B cell (primary cell): ENCODE data around the gene KLF7. TPM values are rescaled to one million over a fixed set of nuclear protein-coding genes. Genes with fewer than 3 reads are reported as not detected.

Experiments used
- ATAC-seq: fragments of 200-7000 bp; cut with Tn5 transposase; one replicate; pipeline ENCODE4 v1.10.0; 2021; ENCODE audit warnings: low read depth, mild to moderate bottlenecking, moderate number of reproducible peaks, moderate library complexity
- CTCF ChIA-PET: fragments of 350-600 bp; sonication (Branson Sonifier 250); formaldehyde crosslinking; loops from one replicate; lab custom pipeline; 2021; ENCODE audit warnings: antibody characterized with exemption, inconsistent platforms; lab: Charles Lee
- POLR2A ChIA-PET: fragments of 350-600 bp; sonication (Branson Sonifier 250); formaldehyde crosslinking; loops from one replicate; lab custom pipeline; 2021; ENCODE audit warnings: antibody characterized with exemption; lab: Charles Lee
- DNase-seq: peaks from one replicate; pipeline ENCODE4 v3.0.0; 2013
- H2AFZ ChIP-seq: 2 replicates; pipeline ENCODE4 v1.6.1; 2012; ENCODE audit warnings: mild to moderate bottlenecking, low read depth, low read length; ENCODE audit not compliant: insufficient read depth, poor library complexity, severe bottlenecking
- H3K27ac ChIP-seq, 2 donors: 1 replicate in 1 of 2; 2 replicates in 1 of 2; pipeline ENCODE4 v1.5.1; 2012 to 2013; ENCODE audit warnings: low read length in 2 of 2, mild to moderate bottlenecking in 2 of 2, moderate library complexity in 1 of 2
- H3K27me3 ChIP-seq, 4 experiments: fragments of 200-600 bp in 1 of 4; sonication (generic) in 1 of 4; replicated peaks in 1 of 4; 1 replicate in 2 of 4; 2 replicates in 2 of 4; pipeline versions ENCODE4 v1.6.1 to v1.7.0; 2013 to 2016; ENCODE audit warnings: low read length in 3 of 4, mild to moderate bottlenecking in 2 of 4, mixed read lengths in 1 of 4, moderate library complexity in 1 of 4; ENCODE audit not compliant: insufficient read depth in 4 of 4, control insufficient read depth in 3 of 4; ENCODE audit errors: control extremely low read depth in 1 of 4
- H3K36me3 ChIP-seq, 2 experiments: replicated peaks in 1 of 2; 1 replicate in 1 of 2; 2 replicates in 1 of 2; pipeline versions ENCODE4 v1.6.1 to v1.7.1; 2013; ENCODE audit warnings: low read length in 1 of 2; ENCODE audit not compliant: insufficient read depth in 2 of 2, control insufficient read depth in 1 of 2; ENCODE audit errors: control extremely low read depth in 1 of 2, extremely low read depth in 1 of 2
- H3K4me1 ChIP-seq, 2 donors: fragments of 200-600 bp in 1 of 2; sonication (generic) in 1 of 2; 1 replicate in 1 of 2; 2 replicates in 1 of 2; pipeline versions ENCODE4 v1.5.1 to v1.6.1; 2013 to 2017; ENCODE audit warnings: low read length in 2 of 2; ENCODE audit not compliant: control insufficient read depth in 2 of 2, insufficient read depth in 2 of 2
- H3K4me2 ChIP-seq: replicated peaks from 2 replicates; pipeline ENCODE3; 2012; ENCODE audit warnings: mild to moderate bottlenecking, low read depth, low read length; ENCODE audit not compliant: poor library complexity, severe bottlenecking
- H3K4me3 ChIP-seq, 5 experiments: fragments of 200-600 bp in 1 of 5; sonication (generic) in 1 of 5; 1 replicate in 3 of 5; 2 replicates in 2 of 5; pipeline versions ENCODE4 v1.5.1 to v1.7.0; 2011 to 2016; ENCODE audit warnings: low read length in 4 of 5, mild to moderate bottlenecking in 4 of 5, low read depth in 2 of 5, control low read depth in 1 of 5, moderate library complexity in 1 of 5; ENCODE audit not compliant: insufficient read depth in 1 of 5; ENCODE audit errors: control extremely low read depth in 1 of 5, extremely low read depth in 1 of 5
- H3K79me2 ChIP-seq: fragments of 200-600 bp; sonication (generic); one replicate; pipeline ENCODE4 v1.6.0; 2016; ENCODE audit warnings: low read length; ENCODE audit not compliant: control insufficient read depth, insufficient read depth
- H3K9ac ChIP-seq: fragments of 200-600 bp; sonication (generic); 2 replicates; pipeline ENCODE4 v1.6.1; 2017; ENCODE audit warnings: mild to moderate bottlenecking, low read length, moderate library complexity
- H3K9me3 ChIP-seq, 3 donors: one replicate each; pipeline versions ENCODE4 v1.6.1 to v1.7.1; 2013; ENCODE audit warnings: low read length in 2 of 3; ENCODE audit not compliant: control insufficient read depth in 2 of 3, insufficient read depth in 1 of 3; ENCODE audit errors: control extremely low read depth in 1 of 3
- H4K20me1 ChIP-seq: 2 replicates; pipeline ENCODE4 v1.6.0; 2012; ENCODE audit warnings: mild to moderate bottlenecking, low read length; ENCODE audit not compliant: insufficient read depth, control insufficient read depth, poor library complexity, severe bottlenecking
- H3K27ac Mint-ChIP-seq: one replicate; pipeline ENCODE4 v1.8.0; 2021; ENCODE audit warnings: mixed read lengths
- H3K27me3 Mint-ChIP-seq: one replicate; pipeline ENCODE4 v1.8.0; 2021; ENCODE audit warnings: mixed read lengths
- H3K4me1 Mint-ChIP-seq: one replicate; pipeline ENCODE4 v1.8.0; 2021; ENCODE audit warnings: mixed read lengths
- H3K4me3 Mint-ChIP-seq: one replicate; pipeline ENCODE4 v1.8.0; 2021; ENCODE audit warnings: mixed read lengths
- H3K9me3 Mint-ChIP-seq: one replicate; pipeline ENCODE4 v1.8.0; 2022; ENCODE audit warnings: mixed read lengths; ENCODE audit not compliant: insufficient read depth
- EZH2 ChIP-seq: IDR thresholded peaks from 2 replicates; pipeline ENCODE4 v1.6.1; 2012; ENCODE audit warnings: borderline replicate concordance, low read depth, mild to moderate bottlenecking, moderate library complexity, low read length; ENCODE audit not compliant: insufficient read depth, poor library complexity, severe bottlenecking
- WGBS: methylation state at CpG from one replicate; pipeline ENCODE4 v1.1.5; 2013; ENCODE audit warnings: missing lambda C conversion rate; ENCODE audit not compliant: insufficient coverage; 5-methylcytosine and 5-hydroxymethylcytosine counted together
- intact Hi-C: fragments of 100-400 bp; cut with micrococcal nuclease; formaldehyde crosslinking; loops from one replicate; pipeline ENCODE4 v1.10.0; 2022
- polyA plus RNA-seq: library from polyadenylated mRNA; depleted of rRNA; stranded (reverse); fragments of >200 nt; gene quantifications from 2 replicates; pipeline ENCODE4 v1.2.3, GENCODE V29; 2012
- total RNA-seq, 2 donors: library from RNA; stranded (reverse); fragments of 120-200 nt in 1 of 2; gene quantifications; 1 replicate in 1 of 2; 2 replicates in 1 of 2; pipeline versions ENCODE4 v1.2.3 to v1.2.4, GENCODE V29; 2013 to 2022
- TF ChIP-seq, protein P1 (sequence below): fragments of 200-600 bp; IDR thresholded peaks from one replicate; pipeline ENCODE4 v1.8.0; 2022; ENCODE audit warnings: antibody characterized with exemption, mild to moderate bottlenecking

The KLF7 gene
- total and polyA plus RNA-seq, 2 donors (not counting 1 experiment from before 2014, with no cell fraction given) = 46.2 to 93.2 TPM

DNA sequence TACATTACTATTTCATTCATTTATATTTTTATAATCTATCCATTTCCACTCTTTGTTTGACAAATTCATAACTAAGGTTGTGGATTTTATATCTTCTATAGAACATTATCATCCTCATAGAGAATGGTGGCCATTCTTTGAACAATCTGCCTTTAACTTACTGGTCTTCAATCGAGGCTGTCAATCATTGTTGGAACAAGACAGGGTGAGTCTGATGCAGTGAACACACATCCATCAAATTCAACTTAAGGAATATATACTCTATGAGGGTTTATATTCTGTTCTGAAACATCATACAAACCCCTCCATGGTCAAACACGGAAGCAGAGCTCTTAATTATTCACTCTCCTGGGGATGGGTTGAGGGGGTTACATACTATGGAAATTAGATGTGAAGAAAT is 28.3 kb upstream of the KLF7 start:
- ChIA-PET POLR2A (no interaction called here), CTCF (no interaction called here)
- no peaks in the 10 kb centered on the region for H3K36me3 ChIP-seq
- H2AFZ ChIP-seq = no peak overlapping the region
- H3K4me2 ChIP-seq = no peak overlapping the region
- Mint-ChIP-seq H3K27ac (no peak overlapping the region), H3K4me3 (no peak overlapping the region), H3K27me3 (peaks cover 14% of the 10 kb centered on the region), H3K4me1 (no peaks in the 10 kb centered on the region), H3K9me3 (no peaks in the 10 kb centered on the region)
- H3K27me3 ChIP-seq = peaks cover 0 to 3% (median 2%) of the 10 kb centered on the region in 4 experiments
- no peaks in the 10 kb centered on the region for H3K9me3 ChIP-seq
- H3K4me1 ChIP-seq = no peaks in the 10 kb centered on the region
- H3K79me2 ChIP-seq = no peaks in the 10 kb centered on the region
- no CpG with 5 or more reads among the region's 2 CpGs for WGBS
- no peak overlapping the region for H3K4me3 ChIP-seq
- H3K9ac ChIP-seq = no peak overlapping the region
- H3K27ac ChIP-seq = no peak overlapping the region
- ATAC-seq (no peak), DNase-seq (no peak)
- no peaks in the 10 kb centered on the region for H4K20me1 ChIP-seq
- no peak for TF ChIP-seq EZH2
- TF ChIP-seq, protein P1, sequence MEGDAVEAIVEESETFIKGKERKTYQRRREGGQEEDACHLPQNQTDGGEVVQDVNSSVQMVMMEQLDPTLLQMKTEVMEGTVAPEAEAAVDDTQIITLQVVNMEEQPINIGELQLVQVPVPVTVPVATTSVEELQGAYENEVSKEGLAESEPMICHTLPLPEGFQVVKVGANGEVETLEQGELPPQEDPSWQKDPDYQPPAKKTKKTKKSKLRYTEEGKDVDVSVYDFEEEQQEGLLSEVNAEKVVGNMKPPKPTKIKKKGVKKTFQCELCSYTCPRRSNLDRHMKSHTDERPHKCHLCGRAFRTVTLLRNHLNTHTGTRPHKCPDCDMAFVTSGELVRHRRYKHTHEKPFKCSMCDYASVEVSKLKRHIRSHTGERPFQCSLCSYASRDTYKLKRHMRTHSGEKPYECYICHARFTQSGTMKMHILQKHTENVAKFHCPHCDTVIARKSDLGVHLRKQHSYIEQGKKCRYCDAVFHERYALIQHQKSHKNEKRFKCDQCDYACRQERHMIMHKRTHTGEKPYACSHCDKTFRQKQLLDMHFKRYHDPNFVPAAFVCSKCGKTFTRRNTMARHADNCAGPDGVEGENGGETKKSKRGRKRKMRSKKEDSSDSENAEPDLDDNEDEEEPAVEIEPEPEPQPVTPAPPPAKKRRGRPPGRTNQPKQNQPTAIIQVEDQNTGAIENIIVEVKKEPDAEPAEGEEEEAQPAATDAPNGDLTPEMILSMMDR = no peak
- intact Hi-C loops = no loop called here

DNA sequence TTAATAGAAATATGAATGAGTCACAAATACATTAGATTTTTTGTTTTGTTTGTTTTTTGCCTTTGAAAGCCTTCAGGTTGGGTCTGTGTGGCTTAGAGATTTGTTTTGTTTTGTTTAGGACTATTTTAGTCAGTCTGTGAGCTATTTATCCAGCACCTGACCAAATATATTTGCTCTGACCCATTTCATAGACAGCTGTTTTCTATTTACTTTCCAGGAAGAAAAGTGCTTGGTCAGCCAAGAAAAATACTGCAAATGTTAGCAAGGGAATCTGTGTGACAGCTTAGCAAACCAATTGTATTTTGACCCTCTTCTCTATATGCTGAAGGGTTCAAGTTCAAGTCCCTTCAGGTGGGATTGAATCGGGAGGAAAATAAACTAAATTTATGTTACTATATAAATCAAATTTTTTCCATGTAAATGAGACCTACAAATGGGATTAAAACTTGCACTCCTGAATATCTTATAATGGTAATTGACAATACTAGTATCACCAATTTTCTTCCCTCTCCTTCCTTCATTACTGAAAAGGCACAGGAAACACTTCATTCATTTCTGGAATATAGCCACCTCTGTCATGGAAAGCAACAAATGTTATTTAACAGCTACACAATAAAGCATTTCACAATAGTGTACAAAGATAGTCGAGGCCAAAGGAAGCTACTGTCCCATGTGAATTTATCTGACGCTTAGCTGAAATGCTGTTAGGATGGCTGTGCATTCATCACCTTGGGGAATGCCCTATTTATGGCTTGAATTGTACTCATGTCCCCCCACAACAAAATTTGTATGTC is 23.1 kb upstream of the KLF7 start:
- no peak overlapping the region for H3K27ac ChIP-seq
- WGBS = no CpG with 5 or more reads among the region's 3 CpGs
- intact Hi-C loops = no loop called here
- no peak overlapping the region for H3K4me2 ChIP-seq
- H3K27ac Mint-ChIP-seq = no peak overlapping the region
- DNase-seq = no peak
- no peaks in the 10 kb centered on the region for H4K20me1 ChIP-seq
- H3K9me3 Mint-ChIP-seq = peaks cover 6% of the 10 kb centered on the region
- ChIA-PET CTCF (no interaction called here), POLR2A (no interaction called here)
- no peaks in the 10 kb centered on the region for H3K4me1 Mint-ChIP-seq
- H3K4me3 ChIP-seq = no peak overlapping the region
- peaks cover 8% of the 10 kb centered on the region for H3K27me3 Mint-ChIP-seq
- no peak for ATAC-seq
- H3K79me2 ChIP-seq = no peaks in the 10 kb centered on the region
- H3K36me3 ChIP-seq = peaks cover 0 to 1% of the 10 kb centered on the region in 2 experiments
- no peaks in the 10 kb centered on the region for H3K27me3 ChIP-seq
- H3K9me3 ChIP-seq = peaks cover 4 to 10% (median 4%) of the 10 kb centered on the region in 3 donors
- no peak overlapping the region for H3K9ac ChIP-seq
- H2AFZ ChIP-seq = no peak overlapping the region
- H3K4me1 ChIP-seq = no peaks in the 10 kb centered on the region
- TF ChIP-seq EZH2 = no peak
- TF ChIP-seq, protein P1 = no peak
- no peak overlapping the region for H3K4me3 Mint-ChIP-seq
